ENCODE data around the gene OMD.
A peak's percentile ranks its signal among the peaks of the same experiment; 100 is the strongest.

The OMD gene

DNA sequence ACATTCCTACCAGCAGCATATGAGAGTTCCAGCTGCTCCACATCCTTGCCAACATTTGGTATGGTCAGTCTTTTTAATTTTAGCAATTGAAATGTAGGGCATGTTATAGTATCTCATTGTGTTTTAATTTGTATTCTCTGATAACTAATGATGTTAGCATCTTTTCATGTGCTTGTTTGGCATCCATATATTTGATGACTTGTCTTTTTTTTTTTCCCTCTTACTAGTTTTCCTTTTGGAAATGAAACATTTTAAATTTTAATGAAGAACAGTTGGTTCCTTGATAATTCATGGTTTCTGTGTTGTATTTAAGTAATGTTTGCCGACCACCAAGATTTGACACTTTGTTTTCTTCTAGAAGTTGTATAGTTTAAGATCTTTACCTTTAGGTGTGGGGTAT, 28.7 kb downstream of the OMD start:
- Histone ChIP-seq H3K9me3 (ENCODE audit: control insufficient read depth, insufficient read depth, low read depth, low read length) (no peaks in the 10 kb centered on the region), H3K27ac (ENCODE audit: low read depth, low read length) (no peak overlapping the region), H3K4me3 (ENCODE audit: low read depth, low read length) (no peak overlapping the region)

GRCh38 chr9:92393686-92394085, 30.6 kb downstream of the OMD start:
- H3K4me3 ChIP-seq (ENCODE audit: low read depth, low read length): no peak overlapping the region

More for the DNA sequence above, 28.7 kb downstream of the OMD start:
- no peaks in the 10 kb centered on the region for H3K27me3 ChIP-seq (ENCODE audit: control insufficient read depth, insufficient read depth, low read length)
- H3K4me1 ChIP-seq (ENCODE audit: control insufficient read depth, insufficient read depth, low read length): no peaks in the 10 kb centered on the region
- no peaks in the 10 kb centered on the region for H3K36me3 ChIP-seq (ENCODE audit: control insufficient read depth, insufficient read depth, low read length)
- no peak overlapping the region for H3K9ac ChIP-seq (ENCODE audit: low read length)

GRCh38 chr9:92392690-92393089, 31.6 kb downstream of the OMD start:
- H3K27ac ChIP-seq (ENCODE audit: low read depth, low read length): no peak overlapping the region
- H3K9me3 ChIP-seq (ENCODE audit: control insufficient read depth, insufficient read depth, low read depth, low read length): no peaks in the 10 kb centered on the region
- no peaks in the 10 kb centered on the region for H3K4me1 ChIP-seq (ENCODE audit: control insufficient read depth, insufficient read depth, low read length)
- H3K9ac ChIP-seq (ENCODE audit: low read length): no peak overlapping the region
- no peak overlapping the region for H3K4me3 ChIP-seq (ENCODE audit: low read depth, low read length)
- H3K36me3 ChIP-seq (ENCODE audit: control insufficient read depth, insufficient read depth, low read length): no peaks in the 10 kb centered on the region
- H3K27me3 ChIP-seq (ENCODE audit: control insufficient read depth, insufficient read depth, low read length): no peaks in the 10 kb centered on the region

More at GRCh38 chr9:92393686-92394085, 30.6 kb downstream of the OMD start:
- Histone ChIP-seq H3K4me1 (ENCODE audit: control insufficient read depth, insufficient read depth, low read length) (no peaks in the 10 kb centered on the region), H3K36me3 (ENCODE audit: control insufficient read depth, insufficient read depth, low read length) (no peaks in the 10 kb centered on the region), H3K9ac (ENCODE audit: low read length) (no peak overlapping the region), H3K9me3 (ENCODE audit: control insufficient read depth, insufficient read depth, low read depth, low read length) (no peaks in the 10 kb centered on the region), H3K27ac (ENCODE audit: low read depth, low read length) (no peak overlapping the region), H3K27me3 (ENCODE audit: control insufficient read depth, insufficient read depth, low read length) (no peaks in the 10 kb centered on the region)

DNA sequence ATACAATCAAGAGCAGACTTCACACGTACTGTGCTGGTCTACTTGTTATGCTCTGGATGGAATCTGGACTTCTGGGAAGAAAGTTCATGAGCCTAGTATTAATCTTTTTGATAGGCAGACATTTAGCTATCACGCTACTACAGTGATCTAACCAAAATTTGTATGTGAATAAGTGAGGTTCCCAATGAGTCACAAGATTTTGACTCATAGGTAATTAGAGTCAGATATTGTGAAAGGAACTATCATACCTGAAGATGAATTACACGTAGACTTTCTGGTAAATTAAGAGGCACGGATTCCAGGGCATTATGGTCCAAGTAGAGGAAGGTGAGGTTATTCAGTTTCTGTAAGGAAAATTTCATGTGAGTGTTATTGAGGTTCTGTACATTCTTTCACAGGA, 38.3 kb downstream of the OMD start:
- no peak overlapping the region for H3K9ac ChIP-seq (ENCODE audit: low read length)
- H3K4me3 ChIP-seq (ENCODE audit: low read depth, low read length): no peak overlapping the region
- no peaks in the 10 kb centered on the region for H3K27me3 ChIP-seq (ENCODE audit: control insufficient read depth, insufficient read depth, low read length)
- no peak overlapping the region for H3K27ac ChIP-seq (ENCODE audit: low read depth, low read length)
- 0 out of 2 replicates have a peak, but pooled peaks cover 1% of the 10 kb centered on the region for H3K4me1 ChIP-seq (ENCODE audit: control insufficient read depth, insufficient read depth, low read length)
- no peaks in the 10 kb centered on the region for H3K36me3 ChIP-seq (ENCODE audit: control insufficient read depth, insufficient read depth, low read length)
- no peaks in the 10 kb centered on the region for H3K9me3 ChIP-seq (ENCODE audit: control insufficient read depth, insufficient read depth, low read depth, low read length)

DNA sequence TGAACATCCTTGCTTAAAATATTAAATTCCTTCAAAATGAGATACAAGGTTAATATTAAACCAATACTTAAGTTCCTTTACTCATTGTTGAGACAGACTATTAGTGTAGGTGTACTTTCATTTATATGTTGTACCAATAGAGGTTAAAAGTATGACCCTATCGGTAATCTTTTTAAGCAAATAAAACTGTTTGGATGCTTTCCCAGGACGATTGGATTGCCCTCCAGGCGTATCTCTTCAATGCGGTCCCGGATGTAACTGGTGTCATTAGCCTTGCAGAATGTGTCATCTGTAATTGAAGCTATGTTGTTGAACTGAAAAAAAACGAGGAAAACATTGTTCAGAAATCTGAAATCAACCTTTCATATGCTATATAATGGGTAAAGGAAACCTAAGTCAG, 38.8 kb downstream of the OMD start:
- Histone ChIP-seq H3K27me3 (ENCODE audit: control insufficient read depth, insufficient read depth, low read length) (no peaks in the 10 kb centered on the region), H3K27ac (ENCODE audit: low read depth, low read length) (no peak overlapping the region), H3K4me1 (ENCODE audit: control insufficient read depth, insufficient read depth, low read length) (0 out of 2 replicates have a peak, but pooled peaks cover 6% of the 10 kb centered on the region), H3K36me3 (ENCODE audit: control insufficient read depth, insufficient read depth, low read length) (no peaks in the 10 kb centered on the region), H3K4me3 (ENCODE audit: low read depth, low read length) (no peak overlapping the region), H3K9ac (ENCODE audit: low read length) (no peak overlapping the region), H3K9me3 (ENCODE audit: control insufficient read depth, insufficient read depth, low read depth, low read length) (no peaks in the 10 kb centered on the region)

- Histone ChIP-seq H3K36me3 (ENCODE audit: control insufficient read depth, insufficient read depth, low read length) (no peaks in the 10 kb centered on the region), H3K4me3 (ENCODE audit: low read depth, low read length) (no peak overlapping the region), H3K9me3 (ENCODE audit: control insufficient read depth, insufficient read depth, low read depth, low read length) (no peaks in the 10 kb centered on the region)
These were observed 39.3 kb downstream of the OMD start for GRCh38 chr9:92385001-92385400.

DNA sequence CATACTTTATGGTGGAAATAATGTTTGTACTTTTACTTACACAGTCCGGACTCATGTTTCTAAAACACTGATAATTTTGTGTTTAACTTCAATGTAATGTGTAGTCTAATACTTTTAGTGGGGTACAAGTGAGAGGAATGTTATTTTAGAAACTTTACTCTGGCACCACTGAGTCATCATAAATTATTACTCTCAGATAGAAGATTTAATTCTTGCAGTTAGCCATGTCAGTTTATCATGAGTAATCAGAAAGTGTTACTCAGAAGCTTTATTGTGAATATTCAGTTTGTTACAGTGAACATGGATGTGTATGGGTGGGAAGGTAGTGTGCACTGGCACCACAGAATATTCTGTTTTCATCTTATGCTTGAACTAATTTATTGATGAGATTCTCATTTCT, 39.9 kb downstream of the OMD start:
- Histone ChIP-seq H3K36me3 (ENCODE audit: control insufficient read depth, insufficient read depth, low read length) (no peaks in the 10 kb centered on the region), H3K4me1 (ENCODE audit: control insufficient read depth, insufficient read depth, low read length) (peaks cover 16% of the 10 kb centered on the region), H3K4me3 (ENCODE audit: low read depth, low read length) (no peak overlapping the region), H3K9me3 (ENCODE audit: control insufficient read depth, insufficient read depth, low read depth, low read length) (no peaks in the 10 kb centered on the region), H3K9ac (ENCODE audit: low read length) (no peak overlapping the region), H3K27ac (ENCODE audit: low read depth, low read length) (no peak overlapping the region), H3K27me3 (ENCODE audit: control insufficient read depth, insufficient read depth, low read length) (no peaks in the 10 kb centered on the region)

More at GRCh38 chr9:92385001-92385400, 39.3 kb downstream of the OMD start:
- H3K4me1 ChIP-seq (ENCODE audit: control insufficient read depth, insufficient read depth, low read length): peaks cover 10% of the 10 kb centered on the region
- H3K27ac ChIP-seq (ENCODE audit: low read depth, low read length): no peak overlapping the region
- no peaks in the 10 kb centered on the region for H3K27me3 ChIP-seq (ENCODE audit: control insufficient read depth, insufficient read depth, low read length)
- H3K9ac ChIP-seq (ENCODE audit: low read length): no peak overlapping the region

GRCh38 chr9:92381775-92382174, 42.5 kb downstream of the OMD start:
- Histone ChIP-seq H3K9me3 (ENCODE audit: control insufficient read depth, insufficient read depth, low read depth, low read length) (no peaks in the 10 kb centered on the region), H3K27ac (ENCODE audit: low read depth, low read length) (no peak overlapping the region), H3K9ac (ENCODE audit: low read length) (no peak overlapping the region), H3K4me3 (ENCODE audit: low read depth, low read length) (no peak overlapping the region), H3K27me3 (ENCODE audit: control insufficient read depth, insufficient read depth, low read length) (no peaks in the 10 kb centered on the region), H3K4me1 (ENCODE audit: control insufficient read depth, insufficient read depth, low read length) (peaks cover 40% of the 10 kb centered on the region), H3K36me3 (ENCODE audit: control insufficient read depth, insufficient read depth, low read length) (no peaks in the 10 kb centered on the region)

DNA sequence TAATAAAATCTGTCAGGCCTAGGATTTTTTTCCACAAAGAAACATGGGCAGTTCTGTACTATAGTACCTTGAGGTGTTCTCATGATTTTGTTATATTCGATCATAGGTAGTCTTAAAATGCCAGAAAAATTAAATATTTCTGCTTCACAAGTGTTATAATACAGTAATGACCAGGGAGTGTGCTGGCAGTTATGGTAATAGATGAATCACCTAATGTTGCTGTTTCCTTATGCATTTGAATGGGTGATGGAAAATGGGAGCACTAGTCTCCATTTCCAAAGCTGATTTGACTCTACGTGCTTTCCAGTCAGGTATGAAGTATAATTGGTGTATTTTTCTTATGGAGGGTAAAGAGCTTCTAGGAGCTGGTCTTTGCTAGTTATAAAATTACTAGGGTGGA, 43.7 kb downstream of the OMD start:
- H3K36me3 ChIP-seq (ENCODE audit: control insufficient read depth, insufficient read depth, low read length): no peaks in the 10 kb centered on the region
- no peak overlapping the region for H3K9ac ChIP-seq (ENCODE audit: low read length)
- H3K9me3 ChIP-seq (ENCODE audit: control insufficient read depth, insufficient read depth, low read depth, low read length): no peaks in the 10 kb centered on the region
- H3K27me3 ChIP-seq (ENCODE audit: control insufficient read depth, insufficient read depth, low read length): no peaks in the 10 kb centered on the region
- no peak overlapping the region for H3K4me3 ChIP-seq (ENCODE audit: low read depth, low read length)
- H3K27ac ChIP-seq (ENCODE audit: low read depth, low read length): no peak overlapping the region
- H3K4me1 ChIP-seq (ENCODE audit: control insufficient read depth, insufficient read depth, low read length): peaks cover 44% of the 10 kb centered on the region

DNA sequence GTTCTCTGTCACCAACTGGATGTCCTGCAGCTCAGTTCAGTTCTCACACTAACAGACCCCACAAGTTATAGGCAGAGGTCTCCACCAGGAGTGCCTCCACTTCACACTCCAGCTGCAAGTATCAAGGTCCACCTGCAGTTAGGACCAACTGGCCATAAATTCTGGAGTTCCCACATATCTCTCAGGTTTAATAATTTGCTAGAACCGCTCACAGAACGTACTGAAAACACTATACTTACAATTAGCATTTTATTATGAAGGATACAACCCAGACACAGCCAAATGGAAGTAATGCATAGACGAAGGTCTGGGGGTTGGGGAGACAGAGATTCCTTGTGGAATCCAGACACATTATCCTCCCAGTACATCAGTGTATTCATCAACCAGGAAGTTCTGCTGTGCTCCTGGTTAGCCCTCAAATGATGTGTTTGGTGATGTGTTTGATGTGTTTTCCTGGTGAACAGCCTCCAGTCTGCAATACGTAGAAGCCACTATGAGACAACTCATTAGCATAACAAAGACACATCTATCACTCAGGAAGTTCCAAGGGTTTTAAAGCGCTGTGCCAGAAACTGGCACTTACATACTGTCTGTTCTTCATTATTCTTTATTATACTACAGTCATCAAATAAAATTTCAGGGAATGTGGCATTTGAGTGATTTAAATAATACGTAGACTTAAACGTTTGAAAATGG, 45.3 kb downstream of the OMD start:
- Histone ChIP-seq H3K4me1 (ENCODE audit: control insufficient read depth, insufficient read depth, low read length) (peaks cover 44% of the 10 kb centered on the region), H3K27ac (ENCODE audit: low read depth, low read length) (peak overlapping the region; percentile 60; the same call in 1 of the 2 replicates), H3K4me3 (ENCODE audit: low read depth, low read length) (peak overlapping the region; percentile 1; the same call in 1 of the 2 replicates), H3K36me3 (ENCODE audit: control insufficient read depth, insufficient read depth, low read length) (no peaks in the 10 kb centered on the region), H3K9ac (ENCODE audit: low read length) (peak overlapping the region; percentile 16), H3K9me3 (ENCODE audit: control insufficient read depth, insufficient read depth, low read depth, low read length) (no peaks in the 10 kb centered on the region), H3K27me3 (ENCODE audit: control insufficient read depth, insufficient read depth, low read length) (no peaks in the 10 kb centered on the region)

DNA sequence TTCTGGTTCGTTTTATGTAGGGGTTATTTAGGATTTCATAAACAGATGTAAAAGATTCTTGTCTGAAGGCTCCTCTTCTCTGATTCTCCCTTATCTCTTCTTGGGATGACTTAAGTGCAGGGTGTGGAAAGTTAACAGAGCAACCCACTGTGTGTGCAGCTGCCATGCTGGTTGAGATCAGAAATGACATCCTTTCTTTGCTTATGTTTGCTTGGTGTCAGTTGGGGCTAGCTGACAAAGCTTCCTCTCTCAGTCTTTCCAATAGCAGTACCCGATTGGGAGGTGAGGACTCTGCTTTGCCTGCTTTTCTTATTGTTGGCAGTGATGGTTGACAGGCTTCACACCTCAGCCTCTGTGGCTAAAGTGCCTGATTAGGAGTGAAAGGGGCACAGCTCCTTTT, 46.4 kb downstream of the OMD start:
- Histone ChIP-seq H3K9ac (ENCODE audit: low read length) (no peak overlapping the region), H3K4me3 (ENCODE audit: low read depth, low read length) (no peak overlapping the region), H3K9me3 (ENCODE audit: control insufficient read depth, insufficient read depth, low read depth, low read length) (no peaks in the 10 kb centered on the region; the same call in 1 of the 2 replicates), H3K4me1 (ENCODE audit: control insufficient read depth, insufficient read depth, low read length) (peaks cover 44% of the 10 kb centered on the region), H3K27me3 (ENCODE audit: control insufficient read depth, insufficient read depth, low read length) (no peaks in the 10 kb centered on the region), H3K27ac (ENCODE audit: low read depth, low read length) (peak overlapping the region; percentile 60; the same call in 1 of the 2 replicates), H3K36me3 (ENCODE audit: control insufficient read depth, insufficient read depth, low read length) (no peaks in the 10 kb centered on the region)

Measured in HUES6 (cell line).